ENCODE results near the gene ESPN.

Gene ESPN

DNA sequence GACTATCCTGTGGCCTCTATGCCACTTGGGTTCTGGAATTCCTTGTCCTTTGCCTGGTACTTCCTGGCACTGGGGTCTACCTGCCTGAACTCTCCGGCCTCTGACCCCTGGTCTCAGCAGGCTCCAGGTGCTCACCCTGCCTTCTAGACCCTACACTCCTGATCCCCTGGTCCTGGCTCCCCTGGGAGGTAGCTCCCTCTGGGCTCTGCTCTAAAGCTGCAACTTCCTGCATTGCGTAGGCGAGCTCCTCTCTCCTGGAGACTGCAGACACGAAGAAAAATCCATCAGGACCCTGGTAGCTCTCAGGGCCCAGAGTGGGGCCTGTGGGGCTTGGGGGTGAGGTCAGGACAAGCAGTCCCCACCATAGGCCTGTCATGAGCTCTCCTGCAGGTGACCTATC is 74.7 kb downstream of the ESPN start:
- H3K9ac ChIP-seq (ENCODE audit: low read depth, low read length), result no peak overlapping the region
- H3K4me1 ChIP-seq (ENCODE audit: insufficient read depth, low read length), result peaks cover 9% of the 10 kb centered on the region; the same call in 1 of the 2 replicates
- H3K36me3 ChIP-seq (ENCODE audit: insufficient read depth, low read length), result no peaks in the 10 kb centered on the region
- H3K9me3 ChIP-seq (ENCODE audit: control insufficient read depth, insufficient read depth, low read length), result no peaks in the 10 kb centered on the region

GRCh38 chr1:6500544-6501278 is 76.1 kb downstream of the ESPN start:
- no peaks in the 10 kb centered on the region for H3K9me3 ChIP-seq (ENCODE audit: control insufficient read depth, insufficient read depth, low read length)
- no peak overlapping the region for H3K9ac ChIP-seq (ENCODE audit: low read depth, low read length)
- H3K4me1 ChIP-seq (ENCODE audit: insufficient read depth, low read length), result peaks cover 4% of the 10 kb centered on the region; the same call in 1 of the 2 replicates
- H3K36me3 ChIP-seq (ENCODE audit: insufficient read depth, low read length), result no peaks in the 10 kb centered on the region

DNA sequence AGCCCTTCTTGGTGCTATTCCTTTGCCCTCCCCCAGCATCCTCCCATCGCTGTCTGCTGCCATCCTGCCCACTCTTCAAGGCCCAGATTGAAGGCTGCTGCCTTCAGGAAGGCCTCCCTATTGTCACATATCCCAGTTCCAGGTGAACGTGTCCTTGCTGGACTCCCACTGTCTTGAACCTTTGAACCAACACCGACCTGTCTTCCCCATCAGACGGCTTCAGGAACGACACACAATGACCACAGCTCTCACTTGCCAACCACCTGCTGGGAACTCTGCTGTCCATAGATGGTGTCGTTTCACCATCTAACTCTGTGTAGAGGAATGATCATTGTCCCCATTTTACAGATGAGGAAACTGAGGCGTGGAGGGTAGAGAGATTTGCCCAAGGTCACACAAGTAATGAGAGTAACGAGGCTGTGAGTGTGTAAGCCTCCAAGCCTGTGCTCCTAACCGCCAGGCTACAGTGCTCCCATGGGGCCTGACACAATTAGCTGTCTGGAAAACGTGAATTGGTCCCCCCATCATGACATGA is 76.8 kb downstream of the ESPN start:
- Histone ChIP-seq H3K9ac (ENCODE audit: low read depth, low read length) (no peak overlapping the region), H3K4me1 (ENCODE audit: insufficient read depth, low read length) (no peaks in the 10 kb centered on the region; the same call in 1 of the 2 replicates)

DNA sequence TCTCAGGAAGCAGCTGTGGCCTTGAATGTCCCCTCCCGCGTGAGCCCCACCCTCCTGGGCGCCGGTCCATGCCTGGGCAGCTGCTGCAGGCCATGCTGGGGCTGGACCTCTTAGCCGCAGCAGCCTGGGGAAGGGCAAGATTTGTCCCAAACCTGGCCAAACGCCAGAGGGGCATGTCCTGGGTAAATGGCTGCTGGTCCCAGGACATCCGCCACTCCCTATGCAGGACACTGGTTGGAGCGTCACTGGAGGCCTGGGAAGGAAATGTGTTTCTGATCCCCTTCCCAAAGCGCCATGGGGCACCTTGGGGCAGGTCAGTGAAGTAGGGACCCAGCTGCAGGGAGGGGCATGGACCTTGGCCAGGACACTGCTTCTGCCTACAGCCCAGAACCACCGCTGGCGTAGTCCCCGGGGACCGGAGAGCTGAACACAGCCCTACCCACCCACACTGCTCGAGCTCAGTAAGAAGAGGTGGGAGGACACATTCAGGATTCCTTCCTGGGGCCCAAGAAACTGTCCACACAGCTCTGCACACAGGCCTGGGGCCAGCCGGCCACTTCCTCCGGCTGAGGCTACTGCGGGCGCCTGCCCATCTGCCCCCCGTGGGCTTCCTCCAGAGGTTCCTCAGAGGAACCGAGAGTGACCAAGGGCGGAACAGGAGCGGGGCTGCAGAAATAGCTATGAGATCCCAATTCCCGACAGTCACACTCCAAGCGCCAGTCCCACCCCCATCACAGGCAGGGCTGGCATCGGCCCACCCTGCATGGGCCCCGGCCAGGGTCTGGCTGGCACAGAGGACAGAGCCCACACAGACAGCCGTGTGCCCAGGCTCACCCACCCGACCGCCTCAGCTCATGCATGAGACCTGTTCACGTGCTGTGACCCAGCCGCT is 77.7 kb downstream of the ESPN start:
- no peaks in the 10 kb centered on the region for H3K36me3 ChIP-seq (ENCODE audit: insufficient read depth, low read length)
- no peak overlapping the region for H3K9ac ChIP-seq (ENCODE audit: low read depth, low read length)
- no peaks in the 10 kb centered on the region for H3K9me3 ChIP-seq (ENCODE audit: control insufficient read depth, insufficient read depth, low read length)
- H3K4me1 ChIP-seq (ENCODE audit: insufficient read depth, low read length), result no peaks in the 10 kb centered on the region; the same call in 1 of the 2 replicates

More for the DNA sequence above, 76.8 kb downstream of the ESPN start:
- Histone ChIP-seq H3K36me3 (ENCODE audit: insufficient read depth, low read length) (no peaks in the 10 kb centered on the region), H3K9me3 (ENCODE audit: control insufficient read depth, insufficient read depth, low read length) (no peaks in the 10 kb centered on the region)

DNA sequence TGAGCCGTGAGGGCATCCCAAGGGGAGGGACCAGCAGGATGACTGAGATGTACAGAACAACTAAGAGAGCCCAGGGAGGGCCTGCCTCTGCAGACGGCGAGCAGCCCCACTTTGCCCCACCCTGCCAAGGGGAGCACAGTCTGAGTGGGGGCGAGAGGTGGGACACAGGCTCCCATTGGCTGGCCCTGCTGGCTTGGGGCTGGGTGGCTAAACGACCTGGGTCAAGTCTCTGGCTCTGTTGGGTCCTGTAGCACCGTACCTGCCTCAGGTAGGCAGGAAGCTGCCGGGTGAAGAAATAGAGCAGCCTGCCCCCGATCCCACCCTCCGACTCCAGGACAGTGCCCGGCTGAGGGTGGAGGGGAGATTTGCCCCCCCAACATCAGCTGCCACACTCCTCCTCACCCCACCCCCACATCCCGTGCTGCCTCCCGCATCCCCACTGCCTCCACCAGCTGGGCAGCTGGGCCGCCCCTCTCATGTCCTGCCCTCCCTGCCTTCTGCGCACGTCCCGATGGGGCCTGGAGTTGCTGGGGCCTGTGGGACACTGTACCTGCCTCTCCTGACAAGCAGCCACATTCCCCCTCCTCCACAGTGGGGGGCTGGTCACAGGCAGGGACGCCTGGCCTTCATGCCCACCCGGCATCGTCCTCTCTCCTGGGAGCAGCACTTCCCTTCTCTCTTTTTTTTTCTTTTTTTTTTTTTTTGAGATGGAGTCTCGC is 79.5 kb downstream of the ESPN start:
- Histone ChIP-seq H3K9ac (ENCODE audit: low read depth, low read length) (no peak overlapping the region), H3K4me1 (ENCODE audit: insufficient read depth, low read length) (no peaks in the 10 kb centered on the region), H3K36me3 (ENCODE audit: insufficient read depth, low read length) (no peaks in the 10 kb centered on the region), H3K9me3 (ENCODE audit: control insufficient read depth, insufficient read depth, low read length) (no peaks in the 10 kb centered on the region)

GRCh38 chr1:6504887-6505286 is 80.3 kb downstream of the ESPN start:
- no peaks in the 10 kb centered on the region for H3K9me3 ChIP-seq (ENCODE audit: control insufficient read depth, insufficient read depth, low read length)
- H3K9ac ChIP-seq (ENCODE audit: low read depth, low read length), result no peak overlapping the region
- H3K36me3 ChIP-seq (ENCODE audit: insufficient read depth, low read length), result no peaks in the 10 kb centered on the region
- H3K4me1 ChIP-seq (ENCODE audit: insufficient read depth, low read length), result no peaks in the 10 kb centered on the region

DNA sequence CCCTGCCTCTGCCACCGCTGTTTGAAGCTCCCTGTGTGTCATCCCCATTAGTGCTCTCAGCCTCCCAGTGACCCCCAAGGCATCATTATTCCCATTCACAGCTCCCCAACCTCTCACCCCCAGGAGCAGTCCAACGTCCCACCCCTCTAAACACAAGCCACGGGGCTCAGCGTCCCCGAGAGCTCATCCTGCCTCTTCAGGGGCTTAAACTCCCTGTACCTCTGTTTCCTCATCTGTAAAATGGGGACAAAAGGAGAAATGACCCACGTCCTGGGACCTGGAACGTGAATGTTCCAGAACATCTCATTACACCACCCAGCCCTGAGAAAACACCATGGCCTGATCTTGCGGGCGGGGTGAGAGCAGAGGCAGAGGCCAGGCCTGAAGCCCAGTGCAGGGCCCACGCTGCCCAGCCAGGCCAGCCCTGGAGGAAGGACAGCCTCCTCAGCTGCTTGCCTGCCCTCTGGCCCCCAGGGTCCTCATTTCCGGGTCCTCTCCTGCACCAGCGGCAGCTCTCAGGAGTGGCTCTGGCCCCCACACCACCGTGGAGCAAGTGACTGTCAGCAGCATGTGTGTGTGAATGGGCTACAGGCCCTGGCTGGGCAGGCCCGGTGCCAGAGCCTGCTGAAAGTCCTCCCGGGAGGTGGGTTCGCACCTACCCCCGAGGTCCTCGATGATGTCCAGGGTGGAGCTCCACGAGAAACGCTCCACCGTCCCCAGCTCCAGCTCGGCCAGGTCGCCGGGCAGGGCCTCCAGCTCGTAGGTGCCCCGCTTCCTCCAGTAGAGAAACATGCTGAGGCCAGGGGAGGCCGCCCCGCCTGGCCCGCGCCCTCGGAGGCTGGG is 81.0 kb downstream of the ESPN start:
- no peaks in the 10 kb centered on the region for H3K4me1 ChIP-seq (ENCODE audit: insufficient read depth, low read length)
- H3K9ac ChIP-seq (ENCODE audit: low read depth, low read length), result no peak overlapping the region
- H3K9me3 ChIP-seq (ENCODE audit: control insufficient read depth, insufficient read depth, low read length), result no peaks in the 10 kb centered on the region
- no peaks in the 10 kb centered on the region for H3K36me3 ChIP-seq (ENCODE audit: insufficient read depth, low read length)

GRCh38 chr1:6506210-6507036 is 81.8 kb downstream of the ESPN start:
- Histone ChIP-seq H3K4me1 (ENCODE audit: insufficient read depth, low read length) (no peaks in the 10 kb centered on the region; the same call in 1 of the 2 replicates), H3K9ac (ENCODE audit: low read depth, low read length) (no peak overlapping the region), H3K36me3 (ENCODE audit: insufficient read depth, low read length) (no peaks in the 10 kb centered on the region), H3K9me3 (ENCODE audit: control insufficient read depth, insufficient read depth, low read length) (no peaks in the 10 kb centered on the region)

DNA sequence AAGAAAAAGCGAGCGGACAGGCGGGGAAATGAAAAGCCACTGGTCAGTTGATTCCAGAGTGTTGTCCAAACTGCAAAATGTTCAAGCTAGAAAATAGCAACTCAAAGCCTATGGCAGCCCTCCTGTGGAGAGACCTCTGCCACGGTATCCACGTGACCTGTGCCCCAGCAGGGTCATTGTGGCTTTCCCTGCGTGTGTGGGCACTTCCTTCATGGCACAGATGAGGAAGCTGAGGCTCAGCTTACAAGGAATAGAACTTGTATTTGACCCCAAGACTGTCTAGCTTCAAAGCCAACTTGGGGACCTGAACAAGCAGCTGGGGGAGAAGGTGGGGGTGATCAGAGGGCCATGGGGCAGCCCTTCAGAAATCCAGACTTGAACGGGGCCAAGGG is 82.5 kb downstream of the ESPN start:
- Histone ChIP-seq H3K9me3 (ENCODE audit: control insufficient read depth, insufficient read depth, low read length) (no peaks in the 10 kb centered on the region), H3K36me3 (ENCODE audit: insufficient read depth, low read length) (no peaks in the 10 kb centered on the region), H3K9ac (ENCODE audit: low read depth, low read length) (no peak overlapping the region), H3K4me1 (ENCODE audit: insufficient read depth, low read length) (no peaks in the 10 kb centered on the region; the same call in 1 of the 2 replicates)

- H3K9ac ChIP-seq (ENCODE audit: low read depth, low read length), result no peak overlapping the region
- no peaks in the 10 kb centered on the region for H3K9me3 ChIP-seq (ENCODE audit: control insufficient read depth, insufficient read depth, low read length)
- no peaks in the 10 kb centered on the region; the same call in 1 of the 2 replicates for H3K4me1 ChIP-seq (ENCODE audit: insufficient read depth, low read length)
- H3K36me3 ChIP-seq (ENCODE audit: insufficient read depth, low read length), result no peaks in the 10 kb centered on the region
Observed at GRCh38 chr1:6507461-6507911, 82.9 kb downstream of the ESPN start.

- H3K9me3 ChIP-seq (ENCODE audit: control insufficient read depth, insufficient read depth, low read length), result no peaks in the 10 kb centered on the region
- no peaks in the 10 kb centered on the region for H3K36me3 ChIP-seq (ENCODE audit: insufficient read depth, low read length)
- H3K4me1 ChIP-seq (ENCODE audit: insufficient read depth, low read length), result no peaks in the 10 kb centered on the region; the same call in 1 of the 2 replicates
- H3K9ac ChIP-seq (ENCODE audit: low read depth, low read length), result no peak overlapping the region
Observed at GRCh38 chr1:6508154-6508815, 83.7 kb downstream of the ESPN start.

DNA sequence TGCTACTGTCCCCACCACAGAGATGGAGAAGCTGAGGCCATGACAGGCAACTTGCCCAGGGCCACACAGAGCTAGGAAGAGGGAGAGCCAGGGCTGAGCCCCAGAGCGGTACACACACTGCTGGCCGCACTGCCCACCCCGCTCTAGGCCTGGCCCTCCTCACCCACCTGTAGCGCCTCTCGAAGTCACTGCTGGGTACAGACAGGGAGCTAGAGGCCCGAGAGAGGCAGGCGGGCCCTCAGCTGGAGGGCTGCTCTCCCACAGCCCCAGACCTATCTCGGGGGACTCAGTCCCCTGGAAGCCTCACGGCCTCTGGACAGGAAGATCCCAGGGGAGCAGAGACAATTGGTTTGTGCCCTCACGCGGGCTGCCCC is 84.2 kb downstream of the ESPN start:
- H3K4me1 ChIP-seq (ENCODE audit: insufficient read depth, low read length), result no peaks in the 10 kb centered on the region; the same call in 1 of the 2 replicates
- H3K9ac ChIP-seq (ENCODE audit: low read depth, low read length), result no peak overlapping the region
- H3K9me3 ChIP-seq (ENCODE audit: control insufficient read depth, insufficient read depth, low read length), result no peaks in the 10 kb centered on the region
- no peaks in the 10 kb centered on the region for H3K36me3 ChIP-seq (ENCODE audit: insufficient read depth, low read length)
